Measurements from ENCODE around the gene CSDE1. TPM values are rescaled to one million over a fixed set of nuclear protein-coding genes. Genes with fewer than 3 reads are reported as not detected.

The CSDE1 gene
- total and polyA plus RNA-seq, 3 donors from 2014 or later, result 354 to 495 (median 488) TPM

GRCh38 chr1:114692947-114693346, 64.8 kb downstream of the CSDE1 start:
- no peak overlapping the region for H3K27ac ChIP-seq
- TF ChIP-seq CTCF (IDR thresholded peaks at IDR 0.05) (no peak), POLR2A (IDR thresholded peaks at IDR 0.05) (no peak)
- 88 to 98% methylated on average over 3 of the region's 3 CpGs for WGBS, 2 donors
- no peaks in the 10 kb centered on the region for H3K27me3 ChIP-seq
- no peak for DNase-seq
- no peaks in the 10 kb centered on the region for H3K36me3 ChIP-seq (ENCODE audit: low read depth, missing control alignments)
- no peaks in the 10 kb centered on the region for H3K9me3 ChIP-seq
- intact Hi-C loops (cut with DNase I; ENCODE audit: low total_unique reads), result no loop called here
- no peaks in the 10 kb centered on the region for H3K4me1 ChIP-seq
- H3K4me3 ChIP-seq, result no peak overlapping the region

DNA sequence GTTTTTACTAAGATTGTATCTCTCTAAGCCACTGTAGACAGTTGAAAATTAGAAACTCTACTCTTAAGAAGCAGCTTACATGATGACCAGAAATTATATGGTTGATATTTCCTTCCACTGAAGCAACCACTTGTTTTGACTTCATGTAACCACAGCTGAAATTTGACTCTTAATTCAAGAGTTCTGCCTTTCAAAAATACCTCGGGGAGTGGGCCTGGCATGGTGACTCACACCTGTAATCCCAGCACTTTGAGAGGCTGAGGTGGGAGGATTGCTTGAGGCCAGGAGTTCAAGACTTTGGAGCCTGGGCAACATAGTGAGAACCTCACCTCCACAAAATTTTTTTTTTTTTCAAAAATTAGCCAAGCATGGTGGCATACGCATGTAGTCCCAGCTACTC, 66.7 kb downstream of the CSDE1 start:
- H3K27ac ChIP-seq, result no peak overlapping the region
- intact Hi-C loops (cut with DNase I; ENCODE audit: low total_unique reads), result no loop called here
- no peaks in the 10 kb centered on the region for H3K27me3 ChIP-seq
- no peak overlapping the region for H3K4me3 ChIP-seq
- TF ChIP-seq CTCF (IDR thresholded peaks at IDR 0.05), result no peak
- TF ChIP-seq POLR2A (IDR thresholded peaks at IDR 0.05), result no peak
- H3K36me3 ChIP-seq (ENCODE audit: low read depth, missing control alignments), result no peaks in the 10 kb centered on the region
- DNase-seq, result no peak
- H3K9me3 ChIP-seq, result no peaks in the 10 kb centered on the region
- 86 to 93% methylated on average over 2 of the region's 2 CpGs for WGBS, 2 donors
- H3K4me1 ChIP-seq, result no peaks in the 10 kb centered on the region

DNA sequence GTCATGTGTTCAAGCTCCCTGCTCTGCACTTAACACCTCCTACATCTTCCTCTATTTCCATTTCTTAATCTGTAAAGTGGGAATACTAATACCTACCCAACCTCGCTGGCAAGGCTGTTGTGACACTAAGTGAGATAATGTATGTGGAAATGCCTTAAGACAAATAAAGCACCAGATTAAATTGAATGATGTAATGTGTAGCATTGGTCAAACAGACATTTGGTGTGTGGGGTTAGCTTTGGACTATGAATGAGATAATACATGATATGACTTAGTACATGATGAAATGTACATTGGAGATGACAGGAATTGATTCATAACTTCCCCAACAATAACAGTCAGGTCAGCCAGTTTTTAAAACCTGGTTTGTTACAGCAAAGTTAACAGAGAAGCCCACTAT, 67.6 kb downstream of the CSDE1 start:
- WGBS, 2 donors, result 89 to 95% methylated on average over 1 of the region's 1 CpG
- DNase-seq, result no peak
- Histone ChIP-seq H3K4me3 (no peak overlapping the region), H3K36me3 (ENCODE audit: low read depth, missing control alignments) (no peaks in the 10 kb centered on the region), H3K27ac (no peak overlapping the region), H3K4me1 (no peaks in the 10 kb centered on the region), H3K27me3 (no peaks in the 10 kb centered on the region), H3K9me3 (no peaks in the 10 kb centered on the region)
- TF ChIP-seq POLR2A (IDR thresholded peaks at IDR 0.05), result no peak
- TF ChIP-seq CTCF (IDR thresholded peaks at IDR 0.05), result no peak
- intact Hi-C loops (cut with DNase I; ENCODE audit: low total_unique reads), result no loop called here

GRCh38 chr1:114688526-114688925, 69.3 kb downstream of the CSDE1 start:
- Histone ChIP-seq H3K27ac (no peak overlapping the region), H3K9me3 (no peaks in the 10 kb centered on the region), H3K4me3 (no peak overlapping the region), H3K27me3 (no peaks in the 10 kb centered on the region), H3K36me3 (ENCODE audit: low read depth, missing control alignments) (no peaks in the 10 kb centered on the region), H3K4me1 (no peaks in the 10 kb centered on the region)
- intact Hi-C loops (cut with DNase I; ENCODE audit: low total_unique reads), result no loop called here
- TF ChIP-seq POLR2A (IDR thresholded peaks at IDR 0.05) (no peak), CTCF (IDR thresholded peaks at IDR 0.05) (no peak)
- WGBS, 2 donors, result 92% methylated on average over 4 of the region's 4 CpGs
- no peak for DNase-seq

DNA sequence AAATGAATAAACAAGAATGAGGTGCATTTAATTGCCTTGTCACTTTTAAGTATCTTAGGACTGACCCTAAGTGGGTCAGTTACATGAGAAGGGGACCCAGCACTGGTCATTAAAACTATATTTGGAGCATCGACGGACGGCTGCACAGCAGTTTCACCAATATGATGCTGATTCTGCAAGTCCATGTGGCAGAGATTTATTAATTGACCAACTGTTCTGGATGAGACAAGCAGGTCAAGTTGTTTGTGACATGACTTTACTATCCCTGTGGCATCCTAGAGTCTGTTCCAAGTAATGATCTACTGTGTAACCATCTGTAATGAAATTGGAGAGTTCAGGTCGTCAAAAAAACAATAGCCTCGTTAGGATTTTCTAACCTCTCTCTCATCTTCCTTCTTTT, 71.9 kb downstream of the CSDE1 start:
- no peak for DNase-seq
- intact Hi-C loops (cut with DNase I; ENCODE audit: low total_unique reads), result no loop called here
- no peaks in the 10 kb centered on the region for H3K36me3 ChIP-seq (ENCODE audit: low read depth, missing control alignments)
- H3K9me3 ChIP-seq, result no peaks in the 10 kb centered on the region
- no peaks in the 10 kb centered on the region for H3K27me3 ChIP-seq
- H3K4me1 ChIP-seq, result no peaks in the 10 kb centered on the region
- TF ChIP-seq POLR2A (IDR thresholded peaks at IDR 0.05) (no peak), CTCF (IDR thresholded peaks at IDR 0.05) (no peak)
- no peak overlapping the region for H3K27ac ChIP-seq
- H3K4me3 ChIP-seq, result no peak overlapping the region
- 80 to 89% methylated on average over 5 of the region's 5 CpGs for WGBS, 2 donors
